Urinary bladder (tissue), 4 donors: ENCODE results near the gene PROM1. TPM values are rescaled to one million over a fixed set of nuclear protein-coding genes. Genes with fewer than 3 reads are reported as not detected.

Experiments used
- DNase-seq: peaks from one replicate; pipeline ENCODE4 v3.0.0-alpha.2; 2015; ENCODE audit errors: extremely low spot score
- H3K27ac ChIP-seq: one replicate; pipeline ENCODE4 v1.5.1; 2013; ENCODE audit warnings: low read depth, mild to moderate bottlenecking, moderate library complexity
- H3K36me3 ChIP-seq: one replicate; pipeline ENCODE4 v1.6.1; 2013; ENCODE audit warnings: mild to moderate bottlenecking, moderate library complexity; ENCODE audit not compliant: insufficient read depth
- H3K4me1 ChIP-seq: one replicate; pipeline ENCODE4 v1.6.1; 2013; ENCODE audit warnings: mild to moderate bottlenecking, moderate library complexity; ENCODE audit not compliant: insufficient read depth
- H3K4me3 ChIP-seq: one replicate; pipeline ENCODE4 v1.5.1; 2013; ENCODE audit warnings: low read depth, low read length
- WGBS: extraction: QIAGEN DNeasy Blood & Tissue Kit; methylation state at CpG from one replicate; pipeline ENCODE4 v1.1.7; 2013; 5-methylcytosine and 5-hydroxymethylcytosine counted together
- polyA plus RNA-seq: library from polyadenylated mRNA; stranded (reverse); fragments of 200-250 nt; gene quantifications from one replicate; pipeline ENCODE4 v1.2.3, GENCODE V29; 2013
- total RNA-seq: library from RNA; depleted of rRNA; stranded (reverse); fragments of >200 nt; gene quantifications from one replicate; pipeline ENCODE4 v1.2.3, GENCODE V29; 2014
- donor health status: healthy with polysubstance abuse.
- donor health status: healthy.

PROM1 gene
- total and polyA plus RNA-seq, 2 donors, result 13.5 to 30.5 TPM

- no peaks in the 10 kb centered on the region for H3K4me1 ChIP-seq
- H3K36me3 ChIP-seq, result no peaks in the 10 kb centered on the region
- DNase-seq, result peak; percentile 49
- WGBS, result 41% methylated on average over 11 of the region's 11 CpGs
- no peak overlapping the region for H3K27ac ChIP-seq
- H3K4me3 ChIP-seq, result no peak overlapping the region
Measured at GRCh38 chr4:16043642-16044498, 40.0 kb downstream of the PROM1 start.

- no peak for DNase-seq
- Histone ChIP-seq H3K27ac (no peak overlapping the region), H3K36me3 (no peaks in the 10 kb centered on the region), H3K4me1 (no peaks in the 10 kb centered on the region), H3K4me3 (no peak overlapping the region)
- 97% methylated on average over 5 of the region's 5 CpGs for WGBS
Measured at GRCh38 chr4:16039139-16039538, 44.7 kb downstream of the PROM1 start.

GRCh38 chr4:16037901-16038300, 45.9 kb downstream of the PROM1 start:
- WGBS, result 89% methylated on average over 4 of the region's 4 CpGs
- DNase-seq, result no peak
- Histone ChIP-seq H3K27ac (no peak overlapping the region), H3K4me3 (no peak overlapping the region), H3K4me1 (no peaks in the 10 kb centered on the region), H3K36me3 (no peaks in the 10 kb centered on the region)

GRCh38 chr4:16035843-16036242, 48.0 kb downstream of the PROM1 start:
- no peak overlapping the region for H3K27ac ChIP-seq
- H3K4me1 ChIP-seq, result no peaks in the 10 kb centered on the region
- DNase-seq, result no peak
- no peak overlapping the region for H3K4me3 ChIP-seq
- WGBS, result 93% methylated on average over 6 of the region's 6 CpGs
- H3K36me3 ChIP-seq, result no peaks in the 10 kb centered on the region

GRCh38 chr4:16034010-16034748, 49.6 kb downstream of the PROM1 start:
- WGBS, result 41% methylated on average over 10 of the region's 10 CpGs
- DNase-seq, result no peak
- Histone ChIP-seq H3K4me1 (no peaks in the 10 kb centered on the region), H3K27ac (no peak overlapping the region), H3K4me3 (no peak overlapping the region), H3K36me3 (no peaks in the 10 kb centered on the region)

- no peak for DNase-seq
- no peak overlapping the region for H3K4me3 ChIP-seq
- H3K27ac ChIP-seq, result no peak overlapping the region
- no peaks in the 10 kb centered on the region for H3K4me1 ChIP-seq
- no peaks in the 10 kb centered on the region for H3K36me3 ChIP-seq
- 82% methylated on average over 7 of the region's 7 CpGs for WGBS
Measured at GRCh38 chr4:16032396-16032770, 51.4 kb downstream of the PROM1 start.

- Histone ChIP-seq H3K27ac (no peak overlapping the region), H3K4me1 (no peaks in the 10 kb centered on the region), H3K4me3 (no peak overlapping the region), H3K36me3 (no peaks in the 10 kb centered on the region)
- WGBS, result 38% methylated on average over 2 of the region's 2 CpGs
- no peak for DNase-seq
Measured at GRCh38 chr4:16031546-16032395, 52.1 kb downstream of the PROM1 start.

GRCh38 chr4:16029886-16030285, 53.9 kb downstream of the PROM1 start:
- Histone ChIP-seq H3K27ac (no peak overlapping the region), H3K4me1 (no peaks in the 10 kb centered on the region), H3K4me3 (no peak overlapping the region), H3K36me3 (no peaks in the 10 kb centered on the region)
- WGBS, result 35% methylated on average over 1 of the region's 1 CpG
- DNase-seq, result no peak

- Histone ChIP-seq H3K4me1 (no peaks in the 10 kb centered on the region), H3K4me3 (no peak overlapping the region), H3K27ac (no peak overlapping the region), H3K36me3 (no peaks in the 10 kb centered on the region)
- DNase-seq, result no peak
- 31% methylated on average over 4 of the region's 4 CpGs for WGBS
Measured at GRCh38 chr4:16029262-16029661, 54.6 kb downstream of the PROM1 start.

- H3K27ac ChIP-seq, result no peak overlapping the region
- no peak for DNase-seq
- no peak overlapping the region for H3K4me3 ChIP-seq
- 90% methylated on average over 4 of the region's 4 CpGs for WGBS
- no peaks in the 10 kb centered on the region for H3K4me1 ChIP-seq
- H3K36me3 ChIP-seq, result no peaks in the 10 kb centered on the region
Measured at GRCh38 chr4:16027626-16028025, 56.2 kb downstream of the PROM1 start.

GRCh38 chr4:16027114-16027513, 56.7 kb downstream of the PROM1 start:
- no peaks in the 10 kb centered on the region for H3K36me3 ChIP-seq
- DNase-seq, result no peak
- no peaks in the 10 kb centered on the region for H3K4me1 ChIP-seq
- H3K27ac ChIP-seq, result no peak overlapping the region
- 84% methylated on average over 2 of the region's 2 CpGs for WGBS
- no peak overlapping the region for H3K4me3 ChIP-seq

GRCh38 chr4:16026160-16026761, 57.6 kb downstream of the PROM1 start:
- WGBS, result 39% methylated on average over 5 of the region's 5 CpGs
- no peak overlapping the region for H3K4me3 ChIP-seq
- H3K4me1 ChIP-seq, result no peaks in the 10 kb centered on the region
- H3K36me3 ChIP-seq, result no peaks in the 10 kb centered on the region
- DNase-seq, result no peak
- H3K27ac ChIP-seq, result no peak overlapping the region

GRCh38 chr4:16025268-16025667, 58.6 kb downstream of the PROM1 start:
- no peak for DNase-seq
- no peak overlapping the region for H3K27ac ChIP-seq
- no peak overlapping the region for H3K4me3 ChIP-seq
- WGBS, result 81% methylated on average over 5 of the region's 5 CpGs
- H3K36me3 ChIP-seq, result no peaks in the 10 kb centered on the region
- H3K4me1 ChIP-seq, result no peaks in the 10 kb centered on the region
